ENCODE measurements around the gene RFX2.

Gene RFX2

DNA sequence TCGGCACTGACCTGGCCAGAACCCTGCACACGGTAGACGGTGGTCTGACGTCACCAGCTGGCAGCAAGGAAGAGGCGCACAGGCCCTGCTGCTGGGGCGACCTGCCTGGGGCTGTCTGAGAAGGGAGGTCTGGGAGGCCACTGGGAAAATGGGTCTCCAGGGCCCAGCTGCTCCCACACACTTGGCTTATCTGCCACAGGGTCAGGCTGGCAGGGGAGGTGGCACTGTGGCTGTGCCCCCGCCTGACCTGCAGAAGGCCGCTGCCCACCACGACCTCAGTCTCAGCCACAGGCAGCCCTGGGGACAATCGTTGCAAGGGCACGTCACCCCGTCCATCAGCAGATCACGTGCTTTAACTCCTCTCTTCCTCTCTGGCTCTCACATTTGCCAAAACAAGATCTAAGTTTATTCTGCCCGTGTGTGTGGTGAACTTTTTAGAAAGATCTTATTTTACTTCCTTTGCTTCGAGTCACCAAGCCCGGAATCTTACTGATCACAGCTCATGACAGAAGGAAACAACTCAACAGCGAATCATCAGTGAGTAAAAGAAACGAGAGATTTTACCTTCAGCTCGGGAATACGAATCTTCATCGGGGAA is 87.1 kb downstream of the RFX2 start:
- H3K27me3 ChIP-seq (ENCODE audit: control insufficient read depth in 3 of 3, insufficient read depth in 3 of 3, low read depth in 1 of 3, low read length in 3 of 3) = peaks cover 0 to 3% (median 0%) of the 10 kb centered on the region in 3 experiments
- no peak overlapping the region for H3K4ac ChIP-seq (ENCODE audit: low read length)
- H3K4me2 ChIP-seq (ENCODE audit: insufficient read depth, low read length, poor library complexity, severe bottlenecking) = no peak overlapping the region
- H2BK5ac ChIP-seq (ENCODE audit: low read length) = peak overlapping the region; percentile 77
- no CpG with 5 or more reads among the region's 21 CpGs for WGBS, 2 donors (ENCODE audit: extremely low coverage in 2 of 2, insufficient read length in 2 of 2, insufficient replicate concordance in 1 of 2)
- H4K8ac ChIP-seq (ENCODE audit: low read depth, low read length) = peak overlapping the region; percentile 83
- no peaks in the 10 kb centered on the region for H3K79me1 ChIP-seq (ENCODE audit: low read depth, low read length)
- H4K91ac ChIP-seq (ENCODE audit: low read depth, low read length, poor library complexity) = no peak overlapping the region
- no peak overlapping the region for H3K27ac ChIP-seq (replicated peaks; ENCODE audit: low read length)
- H3K9me3 ChIP-seq (replicated peaks in 1 of 2; ENCODE audit: control insufficient read depth in 2 of 2, insufficient read depth in 1 of 2, low read depth in 1 of 2, low read length in 2 of 2) = no peaks in the 10 kb centered on the region
- H3K9ac ChIP-seq (ENCODE audit: low read depth, low read length, poor library complexity) = peak overlapping the region; percentile 72
- peak overlapping the region in 1 of 2 donors; percentile 4 for H3K4me3 ChIP-seq (ENCODE audit: low read length in 2 of 2)
- peaks cover 0 to 42% of the 10 kb centered on the region in 2 donors for H3K36me3 ChIP-seq (replicated peaks in 1 of 2; ENCODE audit: control insufficient read depth in 2 of 2, insufficient read depth in 2 of 2, low read length in 2 of 2)
- H2BK12ac ChIP-seq (ENCODE audit: low read length) = no peak overlapping the region
- H2BK15ac ChIP-seq (ENCODE audit: low read length) = no peak overlapping the region
- peak overlapping the region; percentile 78 for H3K23ac ChIP-seq (ENCODE audit: low read depth, low read length, poor library complexity)
- H2BK120ac ChIP-seq (ENCODE audit: low read depth, low read length) = peak overlapping the region; percentile 27
- no peak overlapping the region for H3K18ac ChIP-seq (ENCODE audit: low read length)
- H2AK5ac ChIP-seq (ENCODE audit: low read depth, low read length) = no peak overlapping the region
- H3K14ac ChIP-seq (ENCODE audit: low read length) = no peak overlapping the region
- H3K4me1 ChIP-seq (ENCODE audit: control insufficient read depth in 2 of 2, insufficient read depth in 1 of 2, low read depth in 1 of 2, low read length in 2 of 2) = peaks cover 2 to 7% of the 10 kb centered on the region in 2 donors
- no peak overlapping the region for H2AFZ ChIP-seq (ENCODE audit: low read length)
- DNase-seq (ENCODE audit: low spot score) = no peak

- Histone ChIP-seq H3K36me3 (replicated peaks in 1 of 2; ENCODE audit: control insufficient read depth in 2 of 2, insufficient read depth in 2 of 2, low read length in 2 of 2) (peaks cover 0 to 40% of the 10 kb centered on the region in 2 donors), H2AK5ac (ENCODE audit: low read depth, low read length) (no peak overlapping the region), H2AFZ (ENCODE audit: low read length) (no peak overlapping the region), H3K4me1 (ENCODE audit: control insufficient read depth in 2 of 2, insufficient read depth in 1 of 2, low read depth in 1 of 2, low read length in 2 of 2) (peaks cover 2 to 7% of the 10 kb centered on the region in 2 donors), H3K18ac (ENCODE audit: low read length) (peak overlapping the region; percentile 11), H3K4me2 (ENCODE audit: insufficient read depth, low read length, poor library complexity, severe bottlenecking) (peak overlapping the region; percentile 28), H3K4ac (ENCODE audit: low read length) (no peak overlapping the region), H3K27ac (replicated peaks; ENCODE audit: low read length) (no peak overlapping the region), H4K91ac (ENCODE audit: low read depth, low read length, poor library complexity) (no peak overlapping the region), H3K4me3 (ENCODE audit: low read length in 2 of 2) (no peak overlapping the region), H2BK5ac (ENCODE audit: low read length) (no peak overlapping the region), H3K79me1 (ENCODE audit: low read depth, low read length) (no peaks in the 10 kb centered on the region), H2BK15ac (ENCODE audit: low read length) (no peak overlapping the region), H2BK120ac (ENCODE audit: low read depth, low read length) (no peak overlapping the region), H3K14ac (ENCODE audit: low read length) (no peak overlapping the region), H2BK12ac (ENCODE audit: low read length) (peak overlapping the region; percentile 44), H4K8ac (ENCODE audit: low read depth, low read length) (no peak overlapping the region), H3K9ac (ENCODE audit: low read depth, low read length, poor library complexity) (no peak overlapping the region), H3K23ac (ENCODE audit: low read depth, low read length, poor library complexity) (no peak overlapping the region), H3K9me3 (replicated peaks in 1 of 2; ENCODE audit: control insufficient read depth in 2 of 2, insufficient read depth in 1 of 2, low read depth in 1 of 2, low read length in 2 of 2) (no peaks in the 10 kb centered on the region), H3K27me3 (ENCODE audit: control insufficient read depth in 3 of 3, insufficient read depth in 3 of 3, low read depth in 1 of 3, low read length in 3 of 3) (peaks cover 0 to 3% (median 0%) of the 10 kb centered on the region in 3 experiments)
- no peak for DNase-seq (ENCODE audit: low spot score)
- no CpG with 5 or more reads among the region's 16 CpGs for WGBS, 2 donors (ENCODE audit: extremely low coverage in 2 of 2, insufficient read length in 2 of 2, insufficient replicate concordance in 1 of 2)
These were observed 87.7 kb downstream of the RFX2 start for GRCh38 chr19:6022570-6023064.

DNA sequence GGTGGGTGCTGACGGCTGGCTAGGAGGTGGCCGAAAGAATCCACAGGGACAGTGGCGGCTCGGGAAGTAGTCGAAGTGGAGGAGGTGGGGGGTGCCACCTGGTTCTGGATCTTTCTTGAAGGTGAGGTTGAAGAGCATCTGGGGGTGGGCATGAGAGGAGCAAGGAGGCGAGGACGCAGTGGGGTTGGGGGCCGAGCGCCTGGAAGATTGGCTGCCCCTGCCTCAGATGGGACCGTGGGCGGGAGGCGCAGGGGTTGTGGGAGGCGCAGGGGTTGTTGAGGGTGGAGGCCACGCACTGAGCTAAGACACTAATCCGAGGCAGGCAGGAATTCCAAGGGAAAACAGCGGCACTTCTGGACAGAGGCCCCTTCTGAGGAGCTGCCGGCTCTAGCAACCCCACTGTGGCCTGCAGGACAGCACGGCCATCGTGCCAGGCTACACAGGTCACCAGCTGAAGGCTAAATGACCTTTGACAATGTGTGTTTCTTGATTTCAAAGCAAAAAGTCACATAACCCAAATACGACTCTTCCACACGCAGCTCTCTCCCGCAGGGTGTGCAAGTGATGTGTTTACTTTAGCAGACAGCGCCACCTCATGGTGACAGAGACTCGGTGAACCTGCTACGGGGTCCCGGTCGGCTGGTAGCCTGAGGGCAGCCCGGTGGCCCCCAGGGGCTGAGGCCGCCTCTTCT is 88.3 kb downstream of the RFX2 start:
- Histone ChIP-seq H3K4me3 (ENCODE audit: low read length in 2 of 2) (no peak overlapping the region), H2BK15ac (ENCODE audit: low read length) (no peak overlapping the region), H3K18ac (ENCODE audit: low read length) (peak overlapping the region; percentile 38), H2BK12ac (ENCODE audit: low read length) (no peak overlapping the region), H3K4me2 (ENCODE audit: insufficient read depth, low read length, poor library complexity, severe bottlenecking) (peak overlapping the region; percentile 28), H2BK120ac (ENCODE audit: low read depth, low read length) (no peak overlapping the region), H3K23ac (ENCODE audit: low read depth, low read length, poor library complexity) (peak overlapping the region; percentile 1), H3K9me3 (replicated peaks in 1 of 2; ENCODE audit: control insufficient read depth in 2 of 2, insufficient read depth in 1 of 2, low read depth in 1 of 2, low read length in 2 of 2) (no peaks in the 10 kb centered on the region), H4K91ac (ENCODE audit: low read depth, low read length, poor library complexity) (no peak overlapping the region), H2AFZ (ENCODE audit: low read length) (no peak overlapping the region), H3K36me3 (replicated peaks in 1 of 2; ENCODE audit: control insufficient read depth in 2 of 2, insufficient read depth in 2 of 2, low read length in 2 of 2) (peaks cover 0 to 35% of the 10 kb centered on the region in 2 donors), H3K4ac (ENCODE audit: low read length) (no peak overlapping the region), H3K14ac (ENCODE audit: low read length) (peak overlapping the region; percentile 85), H2AK5ac (ENCODE audit: low read depth, low read length) (peak overlapping the region; percentile 4), H2BK5ac (ENCODE audit: low read length) (no peak overlapping the region), H3K27me3 (ENCODE audit: control insufficient read depth in 3 of 3, insufficient read depth in 3 of 3, low read depth in 1 of 3, low read length in 3 of 3) (peaks cover 0 to 3% (median 0%) of the 10 kb centered on the region in 3 experiments), H3K9ac (ENCODE audit: low read depth, low read length, poor library complexity) (peak overlapping the region; percentile 38), H4K8ac (ENCODE audit: low read depth, low read length) (no peak overlapping the region), H3K4me1 (ENCODE audit: control insufficient read depth in 2 of 2, insufficient read depth in 1 of 2, low read depth in 1 of 2, low read length in 2 of 2) (peaks cover 2 to 7% of the 10 kb centered on the region in 2 donors), H3K79me1 (ENCODE audit: low read depth, low read length) (no peaks in the 10 kb centered on the region), H3K27ac (replicated peaks; ENCODE audit: low read length) (no peak overlapping the region)
- peak; percentile 87 for DNase-seq (ENCODE audit: low spot score)
- WGBS, 2 donors (ENCODE audit: extremely low coverage in 2 of 2, insufficient read length in 2 of 2, insufficient replicate concordance in 1 of 2) = no CpG with 5 or more reads among the region's 29 CpGs
